GM12801 (cell line): ENCODE measurements around the gene AK1.

Experiments
- CTCF ChIP-seq: IDR thresholded peaks from one replicate; pipeline ENCODE4 v1.5.1; 2011; ENCODE audit warnings: control low read depth; ENCODE audit not compliant: insufficient read length; ENCODE audit errors: extremely low read depth

The AK1 gene

GRCh38 chr9:127853312-127854183, 23.9 kb downstream of the AK1 start:
- no peak for TF ChIP-seq CTCF

- TF ChIP-seq CTCF: no peak
These were observed 24.6 kb downstream of the AK1 start for GRCh38 chr9:127852829-127853228.

- TF ChIP-seq CTCF: no peak
These were observed 27.1 kb downstream of the AK1 start for GRCh38 chr9:127850286-127850830.

GRCh38 chr9:127848756-127849504, 28.5 kb downstream of the AK1 start:
- no peak for TF ChIP-seq CTCF

- no peak for TF ChIP-seq CTCF
These were observed 29.4 kb downstream of the AK1 start for GRCh38 chr9:127847833-127848755.

- no peak for TF ChIP-seq CTCF
These were observed 30.3 kb downstream of the AK1 start for GRCh38 chr9:127847178-127847510.
